Naive thymus-derived CD8-positive, alpha-beta T cell (primary cell): ENCODE results near the gene KRTAP10-9. TPM values are rescaled to one million over a fixed set of nuclear protein-coding genes. Genes with fewer than 3 reads are reported as not detected.

ENCODE experiments used
- ATAC-seq, 2 donors: fragments of 150-1000 bp; cut with Tn5 transposase in 1 of 2; sonication (Bioruptor Pico), chemical (Tn5 transposase) in 1 of 2; 1 replicate in 1 of 2; 2 replicates in 1 of 2; pipeline ENCODE4 v1.10.0; 2021; ENCODE audit warnings: mild to moderate bottlenecking in 2 of 2, moderate library complexity in 2 of 2
- POLR2A ChIA-PET: fragments of 350-600 bp; sonication (Branson Sonifier 250); formaldehyde crosslinking; loops from one replicate; lab custom pipeline; 2021; ENCODE audit warnings: antibody characterized with exemption; lab: Charles Lee
- DNase-seq, 10 donors: peaks; one replicate each; pipeline versions ENCODE4 v3.0.0 to v3.0.0-alpha.2; 2020 to 2022
- H3K27ac Mint-ChIP-seq, 10 donors: one replicate each; pipeline ENCODE4 v1.8.0; 2020 to 2022; ENCODE audit warnings: mild to moderate bottlenecking in 10 of 10, mixed read lengths in 10 of 10, moderate library complexity in 4 of 10, inconsistent platforms in 1 of 10
- H3K27me3 Mint-ChIP-seq, 5 donors: one replicate each; pipeline ENCODE4 v1.8.0; 2021 to 2022; ENCODE audit warnings: mixed read lengths in 5 of 5
- H3K36me3 Mint-ChIP-seq, 3 donors: one replicate each; pipeline ENCODE4 v1.8.0; 2020 to 2022; ENCODE audit warnings: mixed read lengths in 3 of 3, mild to moderate bottlenecking in 2 of 3, inconsistent platforms in 1 of 3
- H3K4me1 Mint-ChIP-seq, 4 donors: one replicate each; pipeline ENCODE4 v1.8.0; 2021 to 2022; ENCODE audit warnings: mixed read lengths in 4 of 4
- H3K4me3 Mint-ChIP-seq, 10 donors: one replicate each; pipeline ENCODE4 v1.8.0; 2020 to 2022; ENCODE audit warnings: mild to moderate bottlenecking in 10 of 10, mixed read lengths in 10 of 10, moderate library complexity in 6 of 10, inconsistent platforms in 1 of 10
- H3K9me3 Mint-ChIP-seq, 9 donors: one replicate each; pipeline ENCODE4 v1.8.0; 2020 to 2022; ENCODE audit warnings: mixed read lengths in 9 of 9, mild to moderate bottlenecking in 3 of 9, inconsistent platforms in 1 of 9, moderate library complexity in 1 of 9
- polyA plus RNA-seq, 3 donors: library from polyadenylated mRNA; unstranded; fragments of 300-500 nt; fragmentation: Illumina TruSeq; gene quantifications; one replicate each; pipeline ENCODE4 v1.2.3, GENCODE V29; 2021
- total RNA-seq, 8 experiments: library from RNA in 2 of 8; stranded (reverse) in 2 of 8; gene quantifications; one replicate each; pipeline ENCODE4 v1.2.3 and lab custom pipeline; 2021 to 2026

Gene KRTAP10-9
- total and polyA plus RNA-seq, 5 experiments from 2014 or later, result not detected

DNA sequence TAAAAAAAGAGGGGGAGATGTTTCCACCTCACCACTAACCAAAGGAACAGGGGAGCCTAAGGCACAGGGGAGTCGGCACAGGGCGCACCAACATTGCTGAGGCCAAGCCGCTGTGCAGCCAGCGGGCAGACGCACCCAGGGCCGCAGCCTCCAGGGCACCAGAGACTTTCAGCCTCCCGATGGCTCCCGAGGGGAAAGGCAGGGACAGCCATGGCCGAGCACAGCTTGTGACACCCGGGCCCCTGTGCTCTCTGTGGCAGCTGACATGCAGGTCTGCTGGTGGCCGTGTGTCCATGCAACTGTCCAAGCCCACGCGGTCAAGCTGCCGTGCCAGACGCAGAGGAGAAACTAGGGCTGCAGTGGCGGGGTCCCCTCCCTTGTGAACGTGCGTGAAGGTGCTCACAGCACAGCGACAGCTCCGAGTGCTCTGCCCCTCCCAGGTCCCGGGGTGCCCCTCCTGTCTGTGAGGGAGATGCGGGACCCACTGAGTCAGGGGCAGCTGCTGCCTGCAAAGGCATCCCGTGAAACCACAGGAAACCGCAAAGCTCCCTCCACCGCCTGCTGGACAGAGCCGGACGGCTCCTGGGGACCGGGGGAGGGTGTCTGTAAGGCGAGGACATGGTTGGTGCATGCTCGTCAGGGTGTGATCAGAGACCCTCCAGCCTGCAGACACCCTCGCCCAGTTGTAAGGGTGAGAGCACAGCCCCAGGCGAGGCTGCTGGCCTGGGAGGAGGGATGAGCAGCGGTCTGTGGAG is 21.8 kb downstream of the KRTAP10-9 start:
- DNase-seq, result no peak
- POLR2A ChIA-PET, result interaction anchor here (1.2 kb wide), 1 partner anchor 10 kb away, joined by 4 read pairs; the partner anchor contains the start of gene KRTAP12-3
- Mint-ChIP-seq H3K27me3 (no peaks in the 10 kb centered on the region), H3K4me1 (peaks cover 9 to 41% (median 22%) of the 10 kb centered on the region in 4 donors), H3K9me3 (peaks cover 6 to 32% (median 14%) of the 10 kb centered on the region in 9 donors), H3K27ac (peak overlapping the region in 1 of 10 donors; percentile 71), H3K36me3 (peaks cover 0 to 15% (median 12%) of the 10 kb centered on the region in 3 donors), H3K4me3 (no peak overlapping the region)
- ATAC-seq, result no peak

DNA sequence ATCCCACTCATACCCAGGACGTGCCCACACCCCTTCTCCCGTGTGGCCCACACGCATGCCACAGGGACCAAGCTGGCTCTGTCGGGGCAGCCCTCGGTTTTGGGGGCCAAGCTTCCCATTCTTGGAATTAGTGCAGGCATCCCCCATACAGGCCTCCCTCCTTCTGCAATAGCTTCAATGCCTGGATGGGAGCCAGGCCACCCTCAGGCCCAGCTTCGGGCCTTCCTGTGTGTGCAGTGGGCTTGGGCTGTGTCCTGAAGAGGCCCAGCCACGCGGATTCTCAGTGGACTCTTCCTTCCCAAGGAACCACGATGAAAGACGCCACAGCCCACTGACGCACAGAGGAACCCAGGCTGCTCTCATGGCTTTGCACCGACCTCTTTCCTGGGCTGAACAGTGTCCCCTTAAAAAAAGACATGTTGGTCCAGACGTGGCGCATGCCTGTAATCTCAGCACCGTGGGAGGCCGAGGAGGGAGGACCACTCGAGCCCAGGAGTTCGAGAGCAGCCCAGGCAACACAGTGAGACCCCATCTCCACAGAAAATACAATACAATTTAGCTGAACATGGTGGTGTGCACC is 22.7 kb downstream of the KRTAP10-9 start:
- Mint-ChIP-seq H3K4me3 (no peak overlapping the region), H3K36me3 (peaks cover 0 to 6% (median 5%) of the 10 kb centered on the region in 3 donors), H3K4me1 (peaks cover 13 to 50% (median 31%) of the 10 kb centered on the region in 4 donors), H3K27ac (peak overlapping the region in 5 of 10 donors; percentile 35 to 71 (median 50)), H3K27me3 (no peaks in the 10 kb centered on the region), H3K9me3 (peaks cover 1 to 31% (median 6%) of the 10 kb centered on the region in 9 donors)
- POLR2A ChIA-PET, result interaction anchor here (1.2 kb wide), 1 partner anchor 9 kb away, joined by 4 read pairs; the partner anchor contains the start of gene KRTAP12-3
- ATAC-seq (no peak), DNase-seq (no peak)

DNA sequence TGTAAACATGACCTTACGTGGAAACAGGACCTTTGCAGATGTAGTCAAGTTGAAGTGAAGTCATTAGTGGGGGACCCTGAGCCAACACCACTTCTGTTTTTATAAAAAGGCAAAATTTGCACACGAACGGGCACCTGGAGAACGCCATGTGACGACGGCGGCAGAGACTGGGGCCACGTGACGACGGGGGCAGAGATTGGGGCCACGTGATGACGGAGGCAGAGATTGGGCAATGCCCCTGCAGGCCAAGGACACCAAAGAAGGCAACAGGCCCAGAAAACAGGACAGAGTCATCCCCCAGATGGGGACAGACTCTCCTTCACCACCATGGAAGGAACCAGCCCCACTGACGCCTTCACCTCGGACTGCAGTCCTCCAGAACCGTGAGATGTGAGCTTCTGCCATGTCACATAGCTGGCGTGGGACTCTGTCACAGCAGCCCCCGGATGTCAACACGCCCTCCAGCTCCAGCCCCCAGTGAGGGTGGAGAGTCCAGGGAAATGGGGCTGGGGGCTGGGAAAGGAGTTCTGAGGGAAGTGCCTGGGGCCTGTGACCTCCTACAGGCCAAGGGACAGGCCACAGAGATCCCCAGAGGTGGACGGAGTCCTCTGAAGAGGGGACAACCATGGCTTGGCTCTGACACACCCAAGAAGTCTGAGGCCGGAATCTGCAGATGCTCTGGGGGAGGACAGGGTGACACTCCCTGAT is 23.5 kb downstream of the KRTAP10-9 start:
- Mint-ChIP-seq H3K36me3 (no peaks in the 10 kb centered on the region), H3K27me3 (no peaks in the 10 kb centered on the region), H3K27ac (peak overlapping the region in 8 of 10 donors; percentile 35 to 73 (median 58)), H3K9me3 (peaks cover 0 to 28% (median 0%) of the 10 kb centered on the region in 9 donors), H3K4me1 (peaks cover 15 to 55% (median 38%) of the 10 kb centered on the region in 4 donors), H3K4me3 (peak overlapping the region in 1 of 10 donors; percentile 54)
- POLR2A ChIA-PET, result interaction anchor here (2.8 kb wide), 1 partner anchor 8 kb away, joined by 9 read pairs; no protein-coding TSS in a partner anchor
- no peak for ATAC-seq
- DNase-seq, result no peak

DNA sequence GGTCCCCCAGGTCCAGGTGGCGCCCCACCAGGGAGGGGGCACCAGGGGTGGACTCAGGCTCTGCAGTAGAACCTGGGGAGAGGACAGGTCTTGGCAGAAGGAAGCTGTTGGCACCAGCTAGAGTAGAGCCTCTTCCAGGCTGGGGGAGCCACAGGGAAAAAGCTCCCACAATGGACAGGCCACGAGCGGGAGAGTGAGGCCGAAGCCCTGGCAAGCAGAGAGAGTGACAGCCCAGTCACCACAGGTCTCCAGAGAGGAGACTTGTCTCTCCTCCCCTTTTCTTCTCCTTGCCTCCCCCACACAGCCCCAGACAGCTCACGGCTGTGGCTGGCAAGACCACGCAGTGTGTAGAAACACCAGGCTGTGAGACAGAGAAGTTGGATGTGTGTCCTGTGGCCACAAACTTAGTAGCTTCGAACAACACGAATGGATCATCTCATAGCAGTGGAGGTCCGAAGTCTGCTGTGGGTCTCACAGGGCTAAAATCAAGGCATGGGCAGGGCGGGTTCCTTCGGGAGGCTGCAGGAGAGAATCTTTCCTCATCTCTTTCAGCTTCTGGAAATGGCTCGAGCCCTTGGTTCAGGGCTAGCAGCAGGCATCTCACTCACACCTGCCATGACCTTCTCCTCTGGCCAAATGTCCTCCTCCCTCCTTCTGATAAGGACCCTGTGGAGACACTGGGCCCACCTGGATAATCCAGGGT is 24.2 kb downstream of the KRTAP10-9 start:
- H3K27me3 Mint-ChIP-seq, result no peaks in the 10 kb centered on the region
- peaks cover 0 to 32% (median 4%) of the 10 kb centered on the region in 9 donors for H3K9me3 Mint-ChIP-seq
- peak overlapping the region in 1 of 10 donors; percentile 29 for H3K4me3 Mint-ChIP-seq
- peak overlapping the region in 7 of 10 donors; percentile 40 to 90 (median 81) for H3K27ac Mint-ChIP-seq
- POLR2A ChIA-PET, result interaction anchor here (0.7 to 2.8 kb wide), 2 partner anchors 8 to 61 kb away, joined by 4 to 9 read pairs; no protein-coding TSS in a partner anchor
- DNase-seq (no peak), ATAC-seq (no peak)
- H3K36me3 Mint-ChIP-seq, result peaks cover 0 to 4% (median 3%) of the 10 kb centered on the region in 3 donors
- H3K4me1 Mint-ChIP-seq, result peaks cover 15 to 58% (median 44%) of the 10 kb centered on the region in 4 donors

DNA sequence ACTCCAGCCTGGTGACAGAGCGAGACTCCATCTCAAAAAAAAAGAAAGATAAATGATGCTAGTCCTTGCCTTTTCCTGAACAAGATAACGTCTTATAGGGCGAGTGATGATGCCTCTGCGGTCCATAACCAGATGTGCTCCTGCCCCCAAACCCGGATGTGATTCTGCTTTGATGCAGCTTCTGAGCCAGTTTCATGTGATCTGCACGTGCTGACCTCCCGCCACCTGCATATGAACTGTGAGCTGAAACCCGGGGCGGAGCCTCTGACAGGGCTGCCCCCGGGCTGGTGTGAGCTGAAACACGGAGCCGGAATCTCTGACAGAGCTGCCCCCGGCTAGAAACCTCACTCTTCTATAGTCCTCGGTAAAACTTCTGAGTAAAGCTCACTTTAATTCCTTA is 26.2 kb downstream of the KRTAP10-9 start:
- peak in 5 of 10 donors; percentile 7 to 37 (median 35) for DNase-seq
- H3K4me3 Mint-ChIP-seq, result peak overlapping the region in 1 of 10 donors; percentile 86

DNA sequence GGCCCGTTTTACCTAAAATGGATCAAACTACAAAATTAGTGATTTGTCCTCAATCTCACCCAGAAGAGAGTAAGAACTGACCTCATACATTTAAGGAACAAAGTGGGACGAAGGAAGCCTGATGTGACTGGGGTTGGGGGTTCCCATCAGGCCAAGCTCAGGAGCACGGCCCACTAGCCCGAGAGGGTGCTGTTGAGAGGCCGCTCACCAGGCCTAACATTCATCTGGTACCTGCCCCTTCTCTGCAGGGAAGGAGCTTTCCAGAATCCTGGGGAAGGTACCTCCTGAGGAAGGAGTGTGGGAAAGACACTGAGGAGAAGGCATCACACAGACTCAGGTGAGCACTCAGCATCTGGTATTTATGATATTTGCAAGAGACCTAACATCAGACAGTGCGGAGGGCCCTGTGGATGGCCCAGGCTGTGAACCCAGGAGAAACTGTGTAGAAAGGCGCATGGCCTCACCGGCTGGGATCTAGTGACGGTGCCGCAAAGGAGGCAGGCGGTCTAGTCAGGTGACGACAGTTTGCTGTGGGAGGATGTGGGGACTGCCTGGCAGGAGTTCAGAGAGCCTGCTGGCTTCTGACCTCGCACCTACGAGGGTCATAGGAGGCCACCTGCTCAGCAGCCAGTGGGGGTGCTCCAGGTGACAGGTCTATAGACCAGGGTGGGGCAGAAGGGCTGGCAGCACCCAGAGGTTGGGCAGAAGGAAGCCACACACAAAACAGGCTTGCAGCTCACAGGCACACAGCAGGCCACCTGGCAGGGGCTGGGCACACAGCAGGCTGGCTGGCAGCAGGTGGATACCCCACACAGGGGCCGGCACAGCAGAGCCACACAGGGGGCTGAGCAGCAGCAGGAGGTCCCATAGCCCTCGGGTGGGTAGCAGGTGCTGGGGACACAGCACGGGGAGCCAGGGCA is 27.0 kb downstream of the KRTAP10-9 start:
- ATAC-seq (peak; percentile 51 to 72), DNase-seq (peak; percentile 44 to 94 (median 83))
- peaks cover 29 to 77% (median 63%) of the 10 kb centered on the region in 4 donors for H3K4me1 Mint-ChIP-seq
- H3K36me3 Mint-ChIP-seq, result peaks cover 2 to 17% (median 17%) of the 10 kb centered on the region in 3 donors
- H3K27me3 Mint-ChIP-seq, result no peaks in the 10 kb centered on the region
- peak overlapping the region in 9 of 10 donors; percentile 45 to 86 (median 65) for H3K4me3 Mint-ChIP-seq
- peak overlapping the region; percentile 89 to 99 (median 95) for H3K27ac Mint-ChIP-seq
- H3K9me3 Mint-ChIP-seq, result peaks cover 0 to 44% (median 18%) of the 10 kb centered on the region in 9 donors
- POLR2A ChIA-PET, result interaction anchor here (0.6 to 2.8 kb wide), 5 partner anchors 11 to 69 kb away, joined by 3 to 9 read pairs (median 6); no protein-coding TSS in a partner anchor

More for the DNA sequence above, 26.2 kb downstream of the KRTAP10-9 start:
- ATAC-seq, result no peak
- Mint-ChIP-seq H3K36me3 (peaks cover 2 to 17% (median 17%) of the 10 kb centered on the region in 3 donors), H3K27me3 (no peaks in the 10 kb centered on the region), H3K4me1 (peaks cover 21 to 69% (median 55%) of the 10 kb centered on the region in 4 donors), H3K27ac (peak overlapping the region; percentile 89 to 99 (median 94)), H3K9me3 (peaks cover 0 to 42% (median 18%) of the 10 kb centered on the region in 9 donors)
- POLR2A ChIA-PET, result interaction anchor here (0.6 to 2.8 kb wide), 5 partner anchors 10 to 70 kb away, joined by 3 to 9 read pairs (median 6); no protein-coding TSS in a partner anchor

DNA sequence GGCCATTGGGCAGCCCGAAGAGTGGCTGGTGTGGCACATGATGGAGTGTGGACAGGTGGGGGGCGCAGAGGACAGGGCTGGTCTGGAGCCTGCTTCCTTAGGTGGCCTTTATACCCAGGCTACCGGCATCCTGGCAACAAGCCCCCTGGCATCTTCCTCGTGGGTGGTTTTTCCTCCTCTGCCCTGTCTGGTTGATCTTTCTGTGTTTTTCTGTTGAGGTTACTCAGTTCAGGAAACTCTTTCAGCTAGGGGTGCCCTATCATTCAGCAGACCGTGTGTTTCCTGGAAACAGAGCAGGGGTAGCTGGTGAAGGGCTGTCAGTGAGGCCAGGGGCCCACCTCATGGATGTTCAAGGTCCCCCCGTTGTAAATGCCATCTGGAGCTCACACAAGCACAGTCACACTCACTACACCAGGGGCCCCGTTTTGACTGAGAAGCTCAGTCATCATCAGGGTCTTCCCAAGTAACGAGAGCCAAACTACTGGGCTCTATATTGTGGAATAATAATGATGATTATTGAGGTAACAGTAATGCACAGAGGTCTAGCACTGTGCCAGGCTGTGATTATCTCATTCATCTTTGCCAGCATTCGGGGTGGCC is 27.8 kb downstream of the KRTAP10-9 start, which contains the start of gene KRTAP12-4:
KRTAP12-4 (minus strand) TSS at position 84 of the 600 bp plus-strand sequence; CDS start at position 39, 45 bp downstream.
- no peaks in the 10 kb centered on the region for H3K27me3 Mint-ChIP-seq
- H3K27ac Mint-ChIP-seq, result peak within 1 kb of the TSS; percentile 89 to 99 (median 95)
- H3K36me3 Mint-ChIP-seq, result peaks cover 2 to 17% (median 17%) of the 10 kb centered on the region in 3 donors
- peaks cover 0 to 44% (median 18%) of the 10 kb centered on the region in 9 donors for H3K9me3 Mint-ChIP-seq
- H3K4me1 Mint-ChIP-seq, result peaks cover 35 to 82% (median 69%) of the 10 kb centered on the region in 4 donors
- H3K4me3 Mint-ChIP-seq, result peak within 1 kb of the TSS; percentile 43 to 86 (median 64)
- POLR2A ChIA-PET, result interaction anchor here (2.4 kb wide), 1 partner anchor 68 kb away, joined by 6 read pairs; no protein-coding TSS in a partner anchor
- ATAC-seq (peak; percentile 8 to 14), DNase-seq (peak in 5 of 10 donors; percentile 15 to 66 (median 37))

DNA sequence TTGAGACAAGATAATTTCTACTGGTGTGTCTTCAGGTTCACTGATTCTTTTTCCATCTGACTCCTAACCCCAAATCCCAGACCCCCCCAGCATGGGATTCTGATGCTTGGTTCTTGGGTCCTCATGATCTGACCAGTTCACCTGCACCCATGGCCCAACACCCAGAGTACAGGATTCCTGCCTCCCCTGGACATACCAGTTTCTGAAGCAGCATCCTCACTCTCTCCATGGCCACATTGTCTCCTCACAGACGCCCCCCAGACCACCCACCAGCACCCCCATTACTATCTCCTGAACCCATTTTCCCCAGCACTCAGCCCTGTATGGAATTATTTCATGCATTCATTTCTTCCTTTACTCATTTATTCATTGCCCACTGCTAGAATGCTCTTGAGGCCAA is 30.0 kb downstream of the KRTAP10-9 start:
- Mint-ChIP-seq H3K9me3 (peaks cover 0 to 45% (median 18%) of the 10 kb centered on the region in 9 donors), H3K36me3 (peaks cover 2 to 22% (median 17%) of the 10 kb centered on the region in 3 donors), H3K4me3 (peak overlapping the region; percentile 48 to 87 (median 82))

DNA sequence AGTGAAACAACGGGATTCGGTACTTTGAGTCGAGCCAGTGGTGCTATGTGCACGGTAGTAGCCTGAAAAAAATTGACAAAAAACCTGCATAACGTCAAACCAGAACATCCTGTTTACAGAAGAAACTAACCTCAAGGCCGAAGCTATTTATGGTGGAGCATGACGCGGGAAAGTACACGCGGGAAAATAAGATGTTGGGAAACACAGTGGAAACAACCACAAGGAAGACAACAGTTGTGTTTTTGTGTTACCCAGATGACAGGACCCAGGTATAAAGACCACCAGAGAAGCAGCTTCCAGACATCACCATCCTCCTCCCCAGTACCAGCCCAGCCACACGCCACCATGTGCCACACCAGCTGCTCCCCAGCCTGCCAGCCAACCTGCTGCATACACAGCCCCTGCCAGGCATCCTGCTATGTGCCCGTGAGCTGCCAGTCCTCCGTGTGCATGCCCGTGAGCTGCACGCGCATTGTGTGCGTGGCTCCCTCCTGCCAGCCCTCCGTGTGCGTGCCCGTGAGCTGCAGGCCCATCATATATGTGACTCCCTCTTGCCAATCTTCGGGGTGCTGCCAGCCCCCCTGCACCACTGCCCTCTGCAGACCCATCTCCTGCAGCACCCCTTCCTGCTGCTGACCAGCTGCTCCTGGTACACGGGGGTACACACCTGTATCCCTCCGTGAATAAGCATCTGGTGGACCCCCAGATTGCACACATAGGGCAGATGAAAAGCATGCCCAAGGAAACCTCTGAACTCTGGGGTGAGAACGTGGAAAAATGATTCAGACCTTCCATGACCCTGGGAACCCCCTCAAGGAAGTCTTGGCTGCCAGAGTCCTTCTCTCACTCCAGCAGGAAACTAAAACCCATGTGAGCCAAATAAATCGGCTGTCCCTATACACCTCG is 31.0 kb downstream of the KRTAP10-9 start, which contains the start of gene KRTAP12-3:
KRTAP12-3 (plus strand) TSS at position 298 of the 906 bp plus-strand sequence; CDS start at position 346, 48 bp downstream.
- DNase-seq (peak; percentile 48 to 93 (median 78)), ATAC-seq (peak; percentile 63 to 74)
- Mint-ChIP-seq H3K36me3 (peaks cover 2 to 28% (median 17%) of the 10 kb centered on the region in 3 donors), H3K4me1 (peaks cover 38 to 71% (median 68%) of the 10 kb centered on the region in 4 donors), H3K9me3 (peaks cover 4 to 51% (median 24%) of the 10 kb centered on the region in 9 donors), H3K27me3 (peaks cover 0 to 3% (median 0%) of the 10 kb centered on the region in 5 donors), H3K27ac (peak within 1 kb of the TSS; percentile 91 to 99 (median 97)), H3K4me3 (peak within 1 kb of the TSS; percentile 48 to 87 (median 82))
- POLR2A ChIA-PET, result interaction anchor here (0.7 to 3.1 kb wide), 22 partner anchors 9 to 270 kb away, joined by 3 to 19 read pairs (median 4); partner anchors contain the start of genes KRTAP10-11, KRTAP10-5, KRTAP10-9 and PTTG1IP

More for the DNA sequence above, 30.0 kb downstream of the KRTAP10-9 start:
- DNase-seq, result no peak
- Mint-ChIP-seq H3K4me1 (peaks cover 40 to 75% (median 68%) of the 10 kb centered on the region in 4 donors), H3K27ac (peak overlapping the region; percentile 91 to 99 (median 97)), H3K27me3 (no peaks in the 10 kb centered on the region)
- POLR2A ChIA-PET, result interaction anchor here (1.0 to 3.1 kb wide), 10 partner anchors 12 to 146 kb away, joined by 3 to 19 read pairs (median 5); partner anchors contain the start of genes KRTAP10-5 and KRTAP10-9
- ATAC-seq, result no peak
